Epithelial cell of proximal tubule (primary cell): Measurements from ENCODE around the gene GGPS1. TPM values are rescaled to one million over a fixed set of nuclear protein-coding genes. Genes with fewer than 3 reads are reported as not detected.

Experiments used
- DNase-seq: peaks from one replicate; pipeline ENCODE4 v3.0.0-alpha.2; 2011; ENCODE audit warnings: low read depth
- H3K4me3 ChIP-seq: 2 replicates; pipeline ENCODE4 v1.5.1; 2011; ENCODE audit warnings: low read depth, mild to moderate bottlenecking, low read length
- total RNA-seq: library from RNA; depleted of rRNA; stranded (reverse); fragments of >200 nt; gene quantifications from 2 replicates; pipeline ENCODE4 v1.2.3, GENCODE V29; 2015
- TF ChIP-seq, protein P1 (sequence below): conservative IDR thresholded peaks from 2 replicates; pipeline ENCODE4 v1.5.1; 2012; ENCODE audit warnings: low read depth, mild to moderate bottlenecking, low read length

Gene GGPS1
- total RNA-seq, 1 donor from 2014 or later, result 26.3 TPM

DNA sequence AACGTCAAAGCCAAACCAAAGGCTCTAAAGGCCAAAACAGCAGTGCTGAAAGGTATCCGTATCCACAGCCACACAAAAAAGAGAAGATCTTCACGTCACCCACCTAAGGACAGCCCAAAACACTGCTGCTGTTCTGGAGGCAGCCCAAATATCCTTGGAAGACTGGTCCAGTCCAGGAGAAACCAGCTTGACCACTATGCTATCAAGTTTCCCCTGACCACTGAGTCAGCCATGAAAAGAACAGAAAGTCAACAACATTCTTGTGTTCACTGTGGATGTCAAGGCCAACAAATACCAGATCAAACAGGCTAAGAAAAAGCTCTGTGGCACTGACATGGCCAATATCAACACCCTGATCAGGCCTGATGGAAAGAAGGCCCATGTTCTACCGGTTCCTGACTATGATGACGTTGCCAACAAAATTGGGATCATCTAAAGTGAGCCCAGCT, 32.4 kb upstream of the GGPS1 start:
- no peak overlapping the region for H3K4me3 ChIP-seq
- peak; percentile 32 for DNase-seq
- TF ChIP-seq, protein P1, sequence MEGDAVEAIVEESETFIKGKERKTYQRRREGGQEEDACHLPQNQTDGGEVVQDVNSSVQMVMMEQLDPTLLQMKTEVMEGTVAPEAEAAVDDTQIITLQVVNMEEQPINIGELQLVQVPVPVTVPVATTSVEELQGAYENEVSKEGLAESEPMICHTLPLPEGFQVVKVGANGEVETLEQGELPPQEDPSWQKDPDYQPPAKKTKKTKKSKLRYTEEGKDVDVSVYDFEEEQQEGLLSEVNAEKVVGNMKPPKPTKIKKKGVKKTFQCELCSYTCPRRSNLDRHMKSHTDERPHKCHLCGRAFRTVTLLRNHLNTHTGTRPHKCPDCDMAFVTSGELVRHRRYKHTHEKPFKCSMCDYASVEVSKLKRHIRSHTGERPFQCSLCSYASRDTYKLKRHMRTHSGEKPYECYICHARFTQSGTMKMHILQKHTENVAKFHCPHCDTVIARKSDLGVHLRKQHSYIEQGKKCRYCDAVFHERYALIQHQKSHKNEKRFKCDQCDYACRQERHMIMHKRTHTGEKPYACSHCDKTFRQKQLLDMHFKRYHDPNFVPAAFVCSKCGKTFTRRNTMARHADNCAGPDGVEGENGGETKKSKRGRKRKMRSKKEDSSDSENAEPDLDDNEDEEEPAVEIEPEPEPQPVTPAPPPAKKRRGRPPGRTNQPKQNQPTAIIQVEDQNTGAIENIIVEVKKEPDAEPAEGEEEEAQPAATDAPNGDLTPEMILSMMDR, result no peak

DNA sequence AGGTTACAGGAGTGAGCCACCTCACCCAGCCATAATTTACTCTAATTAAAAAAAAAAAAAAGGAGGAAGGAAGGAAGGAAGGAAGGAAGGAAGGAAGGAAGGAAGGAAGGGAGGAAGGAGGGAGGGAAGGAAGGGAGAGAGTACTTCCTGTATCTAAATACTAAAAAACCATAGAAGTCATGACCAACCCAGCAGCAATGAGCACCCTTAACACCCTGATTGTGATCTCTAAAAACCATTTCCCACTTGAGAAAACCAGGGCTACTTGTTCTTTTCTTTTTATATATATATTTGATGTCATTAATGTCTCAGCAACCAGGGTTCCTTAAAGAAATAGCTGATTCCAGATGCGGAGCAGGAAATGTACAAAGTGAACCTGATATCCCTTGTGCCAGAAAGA, 31.6 kb upstream of the GGPS1 start:
- DNase-seq, result no peak
- TF ChIP-seq, protein P1, result no peak
- H3K4me3 ChIP-seq, result no peak overlapping the region

DNA sequence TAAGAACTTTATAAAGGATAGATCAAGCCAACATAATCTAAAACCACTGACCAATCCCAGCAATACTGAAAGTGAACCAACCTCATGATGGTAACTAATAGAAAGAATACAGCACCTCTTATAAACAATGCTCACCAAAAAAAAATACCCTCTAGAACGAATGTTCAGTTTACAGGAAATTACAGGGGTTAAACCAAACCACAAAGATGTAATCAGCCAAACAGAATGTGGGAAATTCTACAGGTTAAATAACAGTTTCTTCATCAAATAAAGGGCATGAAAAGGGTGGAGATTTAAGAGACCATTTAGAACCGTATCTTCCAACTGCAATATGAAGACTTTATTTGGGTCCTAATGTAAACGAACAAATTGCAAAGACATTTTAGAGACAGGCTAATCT, 30.8 kb upstream of the GGPS1 start:
- no peak for DNase-seq
- TF ChIP-seq, protein P1, result no peak

DNA sequence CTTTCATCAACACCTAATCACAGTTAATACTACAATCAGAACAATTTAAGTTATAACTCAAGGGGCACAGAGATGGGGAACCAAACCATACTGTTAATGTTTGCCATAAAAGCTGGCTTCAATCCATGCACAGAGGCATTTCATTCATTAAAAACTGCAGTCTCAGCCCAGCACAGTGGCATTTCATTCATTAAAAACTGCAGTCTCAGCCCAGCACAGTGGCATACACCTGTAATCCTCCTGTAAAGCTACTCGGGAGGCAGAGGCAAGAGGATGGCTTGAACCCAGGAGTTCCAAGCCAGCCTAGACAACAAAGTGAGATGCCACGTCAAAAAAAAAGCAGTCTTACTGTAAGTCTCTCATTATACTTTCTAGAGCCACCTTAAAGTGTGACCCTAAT, 29.6 kb upstream of the GGPS1 start:
- no peak overlapping the region for H3K4me3 ChIP-seq
- TF ChIP-seq, protein P1, result no peak
- DNase-seq, result no peak

More for the DNA sequence above, 30.8 kb upstream of the GGPS1 start:
- no peak overlapping the region for H3K4me3 ChIP-seq

DNA sequence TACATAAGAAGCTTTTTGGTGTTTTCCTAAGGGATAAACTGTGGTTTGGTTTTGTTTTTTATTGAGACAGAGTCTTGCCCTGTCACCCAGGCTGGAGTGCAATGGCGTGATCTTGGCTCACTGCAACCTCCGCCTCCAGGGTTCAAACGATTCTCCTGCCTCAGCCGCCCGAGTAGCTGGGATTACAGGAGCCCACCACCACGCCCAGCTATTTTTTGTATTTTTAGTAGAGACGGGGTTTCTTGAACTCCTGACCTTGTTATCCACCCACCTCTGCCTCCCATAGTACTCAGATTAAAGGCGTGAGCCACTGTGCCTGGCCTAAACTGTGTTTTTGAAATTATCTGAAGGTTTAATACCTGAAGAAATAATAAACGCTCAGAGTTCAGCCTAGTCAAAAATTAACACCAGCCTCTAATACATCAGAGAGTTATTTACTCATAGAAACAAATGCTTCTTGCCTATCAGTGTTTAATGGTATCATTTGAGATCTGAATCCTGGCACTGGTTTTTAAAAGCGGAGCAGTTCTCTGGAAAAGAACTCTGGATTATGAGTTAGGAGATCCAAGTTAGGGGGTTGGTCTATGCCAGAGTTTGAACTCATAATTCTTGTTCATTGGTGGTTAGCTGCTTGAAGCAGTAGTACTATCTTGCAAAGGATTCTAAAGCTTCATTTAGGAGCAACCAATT, 29.1 kb upstream of the GGPS1 start:
- DNase-seq, result no peak
- no peak overlapping the region for H3K4me3 ChIP-seq
- TF ChIP-seq, protein P1, result no peak

DNA sequence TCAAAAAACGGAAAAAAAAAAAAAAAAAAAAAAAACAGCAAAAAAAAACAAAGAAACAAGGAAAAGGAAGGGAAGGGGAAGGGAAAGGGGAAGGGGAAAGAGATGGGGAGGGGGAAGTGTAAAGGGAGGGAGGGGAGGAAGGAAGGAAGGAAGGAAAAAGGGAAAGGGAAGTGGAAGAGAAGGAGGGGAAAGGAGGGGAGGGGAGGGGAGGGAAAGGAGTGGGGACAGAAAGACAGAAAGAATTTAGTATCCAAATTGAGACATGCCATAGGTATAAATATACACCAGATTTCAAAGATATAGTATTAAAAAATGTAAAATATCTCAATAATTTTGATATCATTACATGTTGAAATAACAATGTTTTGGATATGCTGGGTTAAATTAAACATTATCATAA, 26.2 kb upstream of the GGPS1 start:
- DNase-seq, result no peak
- H3K4me3 ChIP-seq, result no peak overlapping the region
- TF ChIP-seq, protein P1, result no peak
